GM19463 (cell line): Measurements from ENCODE around the gene SIRPB2.
"Not testable (repeated sequence)": the region's sequence is repeated elsewhere in the genome, so short reads cannot be mapped to it uniquely, and the experiment has no call there.

Experiments
- ATAC-seq: cut with Tn5 transposase; IDR thresholded peaks from one replicate; pipeline ENCODE4 v1.9.1; 2021; ENCODE audit warnings: mild to moderate bottlenecking, moderate library complexity; ENCODE audit not compliant: unreplicated experiment

The SIRPB2 gene

GRCh38 chr20:1500496-1500895 is 9.3 kb upstream of the SIRPB2 start:
- no peak for ATAC-seq

- no peak for ATAC-seq
Measured at GRCh38 chr20:1499528-1500420, 8.6 kb upstream of the SIRPB2 start.

GRCh38 chr20:1497371-1497770 is 6.2 kb upstream of the SIRPB2 start:
- ATAC-seq: not testable (repeated sequence)

GRCh38 chr20:1496930-1497329 is 5.7 kb upstream of the SIRPB2 start:
- ATAC-seq: no peak

DNA sequence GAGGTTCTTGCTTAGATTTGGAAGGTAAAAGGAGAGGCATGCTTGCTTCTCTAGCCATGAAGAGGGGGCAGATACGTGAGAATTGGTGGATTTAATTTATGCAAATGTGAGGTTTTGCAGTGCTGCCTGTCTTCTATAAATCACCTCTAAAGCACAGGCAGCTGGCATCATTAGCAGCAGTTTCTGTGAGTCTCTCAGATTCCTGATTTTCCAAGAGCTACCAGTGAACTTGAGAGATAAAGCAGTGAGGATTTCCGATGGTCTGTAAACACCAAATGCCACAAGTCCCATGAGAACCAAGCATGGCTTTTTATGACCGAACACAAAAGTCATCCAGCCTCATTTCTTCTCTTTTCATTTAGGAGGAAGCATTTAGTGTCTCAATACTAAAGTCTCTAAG is 3.2 kb upstream of the SIRPB2 start:
- ATAC-seq: no peak

GRCh38 chr20:1493536-1493935 is 2.3 kb upstream of the SIRPB2 start:
- ATAC-seq: no peak

DNA sequence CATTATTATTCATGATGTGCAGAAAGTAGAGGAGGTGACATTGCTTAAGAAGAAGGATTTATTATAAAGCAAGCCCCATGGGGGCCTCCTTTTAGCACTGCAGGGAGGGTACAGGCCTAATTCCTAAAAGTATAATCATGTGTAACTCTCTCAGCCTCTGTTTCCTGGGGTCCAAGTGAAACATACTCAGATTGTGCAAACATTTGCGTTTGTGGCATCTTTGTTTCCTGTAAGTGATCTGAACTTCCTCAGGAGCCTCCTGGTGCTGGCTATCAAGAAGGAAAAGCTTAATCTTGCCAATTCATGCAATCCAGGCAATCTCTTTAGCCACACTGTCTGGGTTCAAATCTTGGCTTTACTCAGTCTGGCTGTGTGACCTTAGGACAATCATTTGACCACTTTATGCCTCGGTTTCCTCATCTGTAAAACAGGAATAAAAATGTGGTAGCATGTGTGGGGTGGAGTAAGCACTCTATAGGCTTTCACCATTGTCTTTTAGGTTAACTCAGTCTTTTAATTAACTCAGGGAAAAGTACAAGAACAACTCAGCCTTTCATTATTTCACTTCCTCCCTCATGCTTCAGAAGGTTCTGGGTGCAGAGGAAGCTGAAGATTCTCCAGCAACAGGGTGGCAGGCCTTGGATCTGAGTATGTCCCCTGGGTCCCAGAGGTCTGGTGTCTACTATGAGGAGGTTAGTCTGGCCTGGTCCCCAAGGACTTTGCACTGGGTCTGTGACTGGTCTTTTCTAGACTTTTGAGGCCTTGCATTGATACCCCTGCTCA is 831 bp upstream of the SIRPB2 start:
- ATAC-seq: no peak

- ATAC-seq: no peak
Measured at GRCh38 chr20:1490643-1491195, 501 bp downstream of the SIRPB2 start.

DNA sequence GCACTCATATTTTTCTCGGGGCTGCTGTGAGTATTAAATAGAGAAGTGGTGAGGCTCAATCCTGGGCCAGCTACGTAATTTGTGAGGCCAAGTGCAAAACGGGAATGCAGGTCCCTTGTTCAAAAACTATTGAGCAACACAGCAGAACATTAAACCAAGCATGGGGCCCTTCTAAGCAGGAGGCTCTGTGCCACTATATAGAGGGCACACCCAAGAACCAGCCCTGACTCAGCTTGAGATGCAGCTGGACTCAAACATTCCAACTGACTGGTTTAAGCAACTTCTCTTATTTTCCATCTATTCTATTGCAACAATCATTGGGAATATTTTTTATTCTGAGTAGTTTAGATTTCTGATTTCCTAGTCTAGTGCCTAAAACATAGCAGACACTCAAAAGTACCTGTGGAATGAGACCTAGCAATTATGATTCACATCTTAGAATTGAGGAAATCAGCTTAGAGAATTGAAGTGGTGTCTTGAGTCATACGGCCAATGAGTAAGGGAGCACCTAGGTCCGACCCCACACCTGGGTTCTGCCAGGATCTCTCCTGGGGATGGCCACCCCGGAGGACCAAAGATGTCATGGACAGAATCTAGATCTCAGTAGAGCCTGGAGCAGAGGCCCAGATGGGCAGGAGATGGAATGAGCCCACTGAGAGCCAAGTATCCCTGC is 1.3 kb downstream of the SIRPB2 start:
- no peak for ATAC-seq

DNA sequence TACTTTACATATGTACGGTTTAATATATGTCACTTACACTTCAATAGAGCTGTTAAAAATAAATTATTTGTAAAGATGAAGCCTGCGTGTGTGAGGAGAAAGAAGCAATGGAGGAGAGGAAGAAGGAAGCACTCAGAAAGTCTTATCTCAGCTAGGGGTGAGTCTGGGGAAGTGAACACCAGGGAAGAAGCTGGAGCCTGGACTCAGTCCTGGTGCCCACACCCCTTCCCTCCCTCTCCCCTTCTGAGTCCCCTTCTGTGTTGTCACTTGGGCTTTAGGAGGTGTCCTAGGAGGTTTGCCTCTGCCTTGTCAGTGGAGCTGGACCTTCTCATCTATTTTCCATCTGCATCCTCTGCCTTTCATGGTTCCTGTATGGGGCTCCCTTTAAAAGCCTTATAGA is 1.9 kb downstream of the SIRPB2 start:
- ATAC-seq: no peak

- no peak for ATAC-seq
Measured at GRCh38 chr20:1486566-1486965, 4.7 kb downstream of the SIRPB2 start.

GRCh38 chr20:1484438-1485116 is 6.6 kb downstream of the SIRPB2 start:
- no peak for ATAC-seq

- ATAC-seq: no peak
Measured at GRCh38 chr20:1479831-1480595, 11.2 kb downstream of the SIRPB2 start.

- no peak for ATAC-seq
Measured at GRCh38 chr20:1478566-1478965, 12.7 kb downstream of the SIRPB2 start.

DNA sequence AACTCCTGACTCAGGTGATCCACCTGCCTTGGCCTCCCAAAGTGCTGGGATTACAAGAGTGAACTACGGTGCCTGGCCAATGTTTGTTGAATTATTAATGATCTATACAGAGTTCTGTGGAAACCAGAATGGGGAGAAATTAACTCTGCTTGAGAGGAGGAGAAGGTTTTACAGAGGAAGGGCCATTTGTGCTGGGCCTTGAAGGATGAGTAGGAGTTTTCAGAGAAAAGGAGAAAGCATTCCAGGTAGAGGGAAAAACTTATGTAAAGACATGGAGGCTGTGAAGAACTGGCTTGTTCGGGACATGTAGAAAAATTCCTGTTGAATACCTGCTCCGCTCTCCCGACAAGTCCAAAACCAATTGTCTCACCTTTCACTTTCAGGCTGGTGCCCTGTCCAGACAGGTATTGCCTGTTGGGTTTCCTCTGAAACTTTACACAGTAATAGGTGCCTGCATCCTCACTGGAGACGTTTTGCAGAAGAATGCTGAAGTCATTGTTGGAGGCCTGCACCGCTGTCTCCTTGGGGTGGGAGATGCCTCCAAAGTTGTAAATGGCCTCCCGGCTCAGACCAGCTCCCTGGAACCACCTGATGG is 13.2 kb downstream of the SIRPB2 start:
- ATAC-seq: no peak

DNA sequence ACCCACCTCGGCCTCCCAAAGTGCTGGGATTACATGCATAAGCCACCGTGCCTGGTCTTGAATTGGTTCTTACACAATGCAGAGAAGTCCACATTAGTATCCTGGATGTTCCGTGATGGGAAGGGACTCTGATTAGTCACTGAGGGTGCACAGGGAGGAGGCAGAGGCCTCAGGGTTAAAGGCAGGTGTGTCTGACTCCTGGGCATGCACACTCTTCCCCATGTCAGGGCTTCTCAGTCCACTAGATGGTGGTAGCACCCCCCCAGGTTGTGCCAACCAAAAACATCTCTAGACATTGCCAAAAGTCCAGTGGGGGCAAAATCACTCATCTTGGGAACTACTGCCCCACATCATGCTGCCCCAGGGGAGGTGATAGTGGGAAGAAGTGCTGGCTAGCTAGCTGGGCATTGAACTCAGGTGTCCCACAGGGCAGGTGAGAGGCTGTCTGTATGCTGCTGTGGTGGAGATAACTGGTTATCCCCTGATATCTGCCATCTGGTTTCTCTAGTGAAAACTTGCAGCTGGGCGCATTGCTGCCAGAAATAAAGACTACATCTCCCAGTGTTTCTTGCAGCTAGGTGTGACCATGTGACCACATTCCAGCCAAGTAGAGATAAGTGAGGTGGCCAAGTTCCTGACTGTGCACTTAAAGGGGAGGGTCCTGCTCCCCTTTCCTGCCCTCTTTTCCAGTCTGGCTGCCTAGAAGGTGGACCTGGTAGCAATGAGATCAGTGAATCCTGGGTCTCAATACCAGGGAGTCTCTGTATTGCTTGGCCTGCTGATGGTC is 16.2 kb downstream of the SIRPB2 start:
- ATAC-seq: no peak

- no peak for ATAC-seq
Measured at GRCh38 chr20:1474325-1474724, 16.9 kb downstream of the SIRPB2 start.
